Measurements from ENCODE around the gene ATP2B2.

The ATP2B2 gene

GRCh38 chr3:10534066-10534465 is 28.7 kb upstream of the ATP2B2 start:
- Histone ChIP-seq H3K9me3 (ENCODE audit: severe bottlenecking) (no peaks in the 10 kb centered on the region), H3K27ac (ENCODE audit: poor library complexity, severe bottlenecking) (no peak overlapping the region), H3K4me3 (ENCODE audit: severe bottlenecking) (no peak overlapping the region), H3K27me3 (ENCODE audit: insufficient read depth, poor library complexity, severe bottlenecking) (peaks cover 3% of the 10 kb centered on the region), H3K4me1 (ENCODE audit: insufficient read depth, poor library complexity, severe bottlenecking) (no peaks in the 10 kb centered on the region), H3K36me3 (ENCODE audit: low read depth) (no peaks in the 10 kb centered on the region)
- TF ChIP-seq CTCF (IDR thresholded peaks at IDR 0.05; ENCODE audit: poor library complexity, severe bottlenecking) = no peak
- no peak for ATAC-seq (ENCODE audit: low read depth)
- no peak for DNase-seq (ENCODE audit: low spot score)

GRCh38 chr3:10533737-10534023 is 28.3 kb upstream of the ATP2B2 start:
- H3K27ac ChIP-seq (ENCODE audit: poor library complexity, severe bottlenecking) = no peak overlapping the region
- ATAC-seq (ENCODE audit: low read depth) = no peak
- no peak overlapping the region for H3K4me3 ChIP-seq (ENCODE audit: severe bottlenecking)
- H3K27me3 ChIP-seq (ENCODE audit: insufficient read depth, poor library complexity, severe bottlenecking) = peaks cover 3% of the 10 kb centered on the region
- no peaks in the 10 kb centered on the region for H3K36me3 ChIP-seq (ENCODE audit: low read depth)
- no peak for TF ChIP-seq CTCF (IDR thresholded peaks at IDR 0.05; ENCODE audit: poor library complexity, severe bottlenecking)
- DNase-seq (ENCODE audit: low spot score) = no peak
- no peaks in the 10 kb centered on the region for H3K4me1 ChIP-seq (ENCODE audit: insufficient read depth, poor library complexity, severe bottlenecking)
- no peaks in the 10 kb centered on the region for H3K9me3 ChIP-seq (ENCODE audit: severe bottlenecking)

GRCh38 chr3:10532939-10533736 is 27.8 kb upstream of the ATP2B2 start:
- Histone ChIP-seq H3K36me3 (ENCODE audit: low read depth) (no peaks in the 10 kb centered on the region), H3K4me1 (ENCODE audit: insufficient read depth, poor library complexity, severe bottlenecking) (no peaks in the 10 kb centered on the region), H3K27me3 (ENCODE audit: insufficient read depth, poor library complexity, severe bottlenecking) (peaks cover 3% of the 10 kb centered on the region), H3K9me3 (ENCODE audit: severe bottlenecking) (no peaks in the 10 kb centered on the region), H3K27ac (ENCODE audit: poor library complexity, severe bottlenecking) (no peak overlapping the region), H3K4me3 (ENCODE audit: severe bottlenecking) (no peak overlapping the region)
- DNase-seq (ENCODE audit: low spot score) (no peak), ATAC-seq (ENCODE audit: low read depth) (no peak)
- TF ChIP-seq CTCF (IDR thresholded peaks at IDR 0.05; ENCODE audit: poor library complexity, severe bottlenecking) = no peak

GRCh38 chr3:10531031-10531430 is 25.6 kb upstream of the ATP2B2 start:
- no peaks in the 10 kb centered on the region for H3K9me3 ChIP-seq (ENCODE audit: severe bottlenecking)
- H3K4me3 ChIP-seq (ENCODE audit: severe bottlenecking) = no peak overlapping the region
- H3K36me3 ChIP-seq (ENCODE audit: low read depth) = no peaks in the 10 kb centered on the region
- DNase-seq (ENCODE audit: low spot score) (no peak), ATAC-seq (ENCODE audit: low read depth) (no peak)
- no peak overlapping the region for H3K27ac ChIP-seq (ENCODE audit: poor library complexity, severe bottlenecking)
- TF ChIP-seq CTCF (IDR thresholded peaks at IDR 0.05; ENCODE audit: poor library complexity, severe bottlenecking) = no peak
- peaks cover 3% of the 10 kb centered on the region for H3K27me3 ChIP-seq (ENCODE audit: insufficient read depth, poor library complexity, severe bottlenecking)
- no peaks in the 10 kb centered on the region for H3K4me1 ChIP-seq (ENCODE audit: insufficient read depth, poor library complexity, severe bottlenecking)

GRCh38 chr3:10530241-10530640 is 24.9 kb upstream of the ATP2B2 start:
- TF ChIP-seq CTCF (IDR thresholded peaks at IDR 0.05; ENCODE audit: poor library complexity, severe bottlenecking) = no peak
- DNase-seq (ENCODE audit: low spot score) = no peak
- Histone ChIP-seq H3K27ac (ENCODE audit: poor library complexity, severe bottlenecking) (no peak overlapping the region), H3K9me3 (ENCODE audit: severe bottlenecking) (no peaks in the 10 kb centered on the region), H3K4me1 (ENCODE audit: insufficient read depth, poor library complexity, severe bottlenecking) (no peaks in the 10 kb centered on the region), H3K27me3 (ENCODE audit: insufficient read depth, poor library complexity, severe bottlenecking) (peaks cover 5% of the 10 kb centered on the region), H3K36me3 (ENCODE audit: low read depth) (no peaks in the 10 kb centered on the region), H3K4me3 (ENCODE audit: severe bottlenecking) (no peak overlapping the region)
- ATAC-seq (ENCODE audit: low read depth) = no peak

All from RWPE2 (cell line).